K562 (cell line): Measurements from ENCODE around the gene TAS2R4. TPM values are rescaled to one million over a fixed set of nuclear protein-coding genes. Genes with fewer than 3 reads are reported as not detected.
A peak's percentile ranks its signal among the peaks of the same experiment; 100 is the strongest.

ENCODE experiments used
- BRCA1 ChIP-seq, 2 experiments: fragments of 450-650 bp in 1 of 2; sonication (generic) in 1 of 2; formaldehyde crosslinking in 1 of 2; IDR thresholded peaks; 2 replicates each; pipeline versions ENCODE4 v1.5.0 to v1.6.1; 2017 to 2020; ENCODE audit warnings: mild to moderate bottlenecking in 1 of 2, missing genetic modification reagents in 1 of 2
- CBX1 ChIP-seq: sonication (generic); IDR thresholded peaks from 2 replicates; pipeline ENCODE4 v1.6.1; 2016; ENCODE audit warnings: antibody characterized with exemption, low read depth, mild to moderate bottlenecking
- CBX3 ChIP-seq, 2 experiments: IDR thresholded peaks; 1 replicate in 1 of 2; 2 replicates in 1 of 2; pipeline ENCODE4 v1.6.1; 2012; ENCODE audit warnings: inconsistent platforms in 2 of 2, low read length in 2 of 2, borderline replicate concordance in 1 of 2, control low read depth in 1 of 2
- CC2D1A ChIP-seq: fragments of 450-650 bp; IDR thresholded peaks from 2 replicates; pipeline ENCODE4 v1.6.1; 2017; ENCODE audit warnings: mild to moderate bottlenecking
- RBBP5 ChIP-seq: fragments of 200-600 bp; sonication (generic); IDR thresholded peaks from 2 replicates; pipeline ENCODE4 v1.6.1; 2012; ENCODE audit warnings: borderline replicate concordance, mild to moderate bottlenecking, low read length, control low read depth, inconsistent platforms; ENCODE audit not compliant: insufficient read depth, poor library complexity, severe bottlenecking
- SIRT6 ChIP-seq: IDR thresholded peaks from one replicate; pipeline ENCODE4 v1.6.1; 2012; ENCODE audit warnings: low read depth, mild to moderate bottlenecking, control low read depth, inconsistent platforms, low read length, moderate library complexity
- ZBTB1 ChIP-seq: sonication (generic); formaldehyde crosslinking; IDR thresholded peaks from 2 replicates; pipeline ENCODE4 v1.8.1; 2023; ENCODE audit warnings: missing genetic modification reagents, low read depth, mild to moderate bottlenecking, borderline replicate concordance
- ZNF561 ChIP-seq: fragments of 450-650 bp; formaldehyde crosslinking; conservative IDR thresholded peaks from 2 replicates; pipeline ENCODE4 v1.4.0; 2020; ENCODE audit warnings: mild to moderate bottlenecking, moderate library complexity
- ZNF668 ChIP-seq: fragments of 250-450 bp; sonication (Bioruptor Pico); IDR thresholded peaks from 2 replicates; pipeline ENCODE4 v1.8.0; 2022; ENCODE audit warnings: mild to moderate bottlenecking, inconsistent platforms
- polyA plus RNA-seq, 8 experiments: library from polyadenylated mRNA; depleted of rRNA in 4 of 8; stranded (reverse) in 5 of 8; unstranded in 3 of 8; fragments of >200 nt; fragmentation: Nextera tagmentation in 2 of 8; fragmentation: Illumina TruSeq in 1 of 8; extraction: Ambion mirVana in 2 of 8; extraction: Trizol in 1 of 8; gene quantifications; 2 replicates each; pipeline versions ENCODE4 v1.2.1 to v1.2.3, GENCODE V29; 2011 to 2014; ENCODE audit warnings: inconsistent platforms in 1 of 8, missing spikeins in 1 of 8
- total RNA-seq, 7 experiments: library from RNA; depleted of rRNA in 6 of 7; stranded (reverse); fragments of >200 nt in 6 of 7; fragmentation: Illumina TruSeq in 2 of 7; extraction: Trizol in 2 of 7; gene quantifications; 2 replicates each; pipeline versions ENCODE4 v1.2.1 to v1.2.3, GENCODE V29; 2011 to 2021; ENCODE audit warnings: low replicate concordance in 1 of 7
- TF ChIP-seq, protein P1 (sequence below), 3 experiments: IDR thresholded peaks in 2 of 3; conservative IDR thresholded peaks in 1 of 3; 2 replicates each; pipeline ENCODE4 v1.5.1; 2011 to 2012; ENCODE audit warnings: low read length in 3 of 3, mild to moderate bottlenecking in 3 of 3, control low read depth in 2 of 3, improper control_type of control experiment in 1 of 3, inconsistent platforms in 1 of 3, low read depth in 1 of 3, mixed read lengths in 1 of 3, moderate library complexity in 1 of 3; ENCODE audit not compliant: insufficient read depth in 2 of 3
- TF ChIP-seq, protein P2 (sequence below): conservative IDR thresholded peaks from 2 replicates; pipeline ENCODE4 v1.6.1; 2011; ENCODE audit warnings: low read depth, mild to moderate bottlenecking, low read length; ENCODE audit not compliant: control insufficient read depth
- TF ChIP-seq, protein P3 (sequence below), 2 experiments: IDR thresholded peaks in 1 of 2; conservative IDR thresholded peaks in 1 of 2; 2 replicates each; pipeline ENCODE4 v1.6.1; 2016; ENCODE audit warnings: low read depth in 2 of 2, mild to moderate bottlenecking in 1 of 2, missing compliant biosample characterization in 1 of 2, missing genetic modification characterization in 1 of 2, moderate library complexity in 1 of 2
- TF ChIP-seq, protein P4 (sequence below): sonication (generic); formaldehyde crosslinking; IDR thresholded peaks from 2 replicates; pipeline ENCODE4 v1.8.1; 2023; ENCODE audit warnings: mild to moderate bottlenecking, missing genetic modification reagents
- TF ChIP-seq, protein P5 (sequence below): fragments of 450-650 bp; IDR thresholded peaks from 2 replicates; pipeline ENCODE4 v1.6.1; 2016; ENCODE audit warnings: mild to moderate bottlenecking

Gene TAS2R4
- total and polyA plus RNA-seq, 9 of the 15 experiments (the other 6 are each of a cell fraction or from before 2014, with no cell fraction given) = 0.04 to 2.1 (median 0.68) TPM

DNA sequence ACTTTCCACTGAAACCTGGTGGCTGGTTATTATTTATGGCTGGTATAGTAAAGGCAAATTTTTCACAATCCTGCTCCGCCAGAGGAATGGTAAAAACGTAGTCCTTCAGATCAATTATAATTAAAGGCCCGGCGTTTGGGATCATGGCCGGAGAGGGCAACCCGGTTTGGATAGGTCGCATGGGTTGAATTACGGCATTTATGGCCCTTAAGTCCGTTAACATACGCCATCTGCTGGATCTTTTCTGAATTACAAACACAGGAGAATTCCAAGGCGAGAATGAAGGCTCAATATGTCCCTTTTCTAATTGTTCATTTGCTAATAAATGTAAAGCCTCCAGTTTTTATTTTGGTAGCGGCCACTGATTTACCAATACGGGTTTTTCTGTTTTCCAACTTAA, 23.8 kb upstream of the TAS2R4 start (continued):
- TF ChIP-seq, protein P1, sequence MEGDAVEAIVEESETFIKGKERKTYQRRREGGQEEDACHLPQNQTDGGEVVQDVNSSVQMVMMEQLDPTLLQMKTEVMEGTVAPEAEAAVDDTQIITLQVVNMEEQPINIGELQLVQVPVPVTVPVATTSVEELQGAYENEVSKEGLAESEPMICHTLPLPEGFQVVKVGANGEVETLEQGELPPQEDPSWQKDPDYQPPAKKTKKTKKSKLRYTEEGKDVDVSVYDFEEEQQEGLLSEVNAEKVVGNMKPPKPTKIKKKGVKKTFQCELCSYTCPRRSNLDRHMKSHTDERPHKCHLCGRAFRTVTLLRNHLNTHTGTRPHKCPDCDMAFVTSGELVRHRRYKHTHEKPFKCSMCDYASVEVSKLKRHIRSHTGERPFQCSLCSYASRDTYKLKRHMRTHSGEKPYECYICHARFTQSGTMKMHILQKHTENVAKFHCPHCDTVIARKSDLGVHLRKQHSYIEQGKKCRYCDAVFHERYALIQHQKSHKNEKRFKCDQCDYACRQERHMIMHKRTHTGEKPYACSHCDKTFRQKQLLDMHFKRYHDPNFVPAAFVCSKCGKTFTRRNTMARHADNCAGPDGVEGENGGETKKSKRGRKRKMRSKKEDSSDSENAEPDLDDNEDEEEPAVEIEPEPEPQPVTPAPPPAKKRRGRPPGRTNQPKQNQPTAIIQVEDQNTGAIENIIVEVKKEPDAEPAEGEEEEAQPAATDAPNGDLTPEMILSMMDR (IDR thresholded peaks at IDR 0.05 in 2 of 3, conservative IDR thresholded peaks at IDR 0.05 in 1 of 3; ENCODE audit: insufficient read depth in 2 of 3, low read depth in 1 of 3, low read length in 3 of 3) = peak; percentile 23 to 50 (median 28); a peak in 5 of 6 replicates
- TF ChIP-seq CBX1 (0 out of 2 replicates have a peak, but pooled peaks have one; percentile 36), ZNF668 (CRISPR knock-in tag) (no peak), BRCA1 (IDR thresholded peaks at IDR 0.05) (no peak), BRCA1 (CRISPR knock-in tag; IDR thresholded peaks at IDR 0.05) (no peak), CBX3 (IDR thresholded peaks at IDR 0.05; ENCODE audit: borderline replicate concordance in 1 of 2, low read length in 2 of 2) (peak in 1 of 2 experiments; percentile 87; a peak in 2 of 3 replicates), ZNF561 (CRISPR knock-in tag) (no peak), RBBP5 (no peak), SIRT6 (no peak), CC2D1A (peak; percentile 50; the same call in 1 of the 2 replicates), ZBTB1 (CRISPR knock-in tag) (no peak)
- TF ChIP-seq, protein P2, sequence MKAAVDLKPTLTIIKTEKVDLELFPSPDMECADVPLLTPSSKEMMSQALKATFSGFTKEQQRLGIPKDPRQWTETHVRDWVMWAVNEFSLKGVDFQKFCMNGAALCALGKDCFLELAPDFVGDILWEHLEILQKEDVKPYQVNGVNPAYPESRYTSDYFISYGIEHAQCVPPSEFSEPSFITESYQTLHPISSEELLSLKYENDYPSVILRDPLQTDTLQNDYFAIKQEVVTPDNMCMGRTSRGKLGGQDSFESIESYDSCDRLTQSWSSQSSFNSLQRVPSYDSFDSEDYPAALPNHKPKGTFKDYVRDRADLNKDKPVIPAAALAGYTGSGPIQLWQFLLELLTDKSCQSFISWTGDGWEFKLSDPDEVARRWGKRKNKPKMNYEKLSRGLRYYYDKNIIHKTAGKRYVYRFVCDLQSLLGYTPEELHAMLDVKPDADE = no peak
- TF ChIP-seq, protein P3, sequence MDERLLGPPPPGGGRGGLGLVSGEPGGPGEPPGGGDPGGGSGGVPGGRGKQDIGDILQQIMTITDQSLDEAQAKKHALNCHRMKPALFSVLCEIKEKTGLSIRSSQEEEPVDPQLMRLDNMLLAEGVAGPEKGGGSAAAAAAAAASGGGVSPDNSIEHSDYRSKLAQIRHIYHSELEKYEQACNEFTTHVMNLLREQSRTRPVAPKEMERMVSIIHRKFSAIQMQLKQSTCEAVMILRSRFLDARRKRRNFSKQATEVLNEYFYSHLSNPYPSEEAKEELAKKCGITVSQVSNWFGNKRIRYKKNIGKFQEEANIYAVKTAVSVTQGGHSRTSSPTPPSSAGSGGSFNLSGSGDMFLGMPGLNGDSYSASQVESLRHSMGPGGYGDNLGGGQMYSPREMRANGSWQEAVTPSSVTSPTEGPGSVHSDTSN (CRISPR knock-in tag; IDR thresholded peaks at IDR 0.05; ENCODE audit: low read depth) = no peak
- TF ChIP-seq, protein P3 (tag; conservative IDR thresholded peaks at IDR 0.05; ENCODE audit: low read depth) = no peak
- TF ChIP-seq, protein P4, sequence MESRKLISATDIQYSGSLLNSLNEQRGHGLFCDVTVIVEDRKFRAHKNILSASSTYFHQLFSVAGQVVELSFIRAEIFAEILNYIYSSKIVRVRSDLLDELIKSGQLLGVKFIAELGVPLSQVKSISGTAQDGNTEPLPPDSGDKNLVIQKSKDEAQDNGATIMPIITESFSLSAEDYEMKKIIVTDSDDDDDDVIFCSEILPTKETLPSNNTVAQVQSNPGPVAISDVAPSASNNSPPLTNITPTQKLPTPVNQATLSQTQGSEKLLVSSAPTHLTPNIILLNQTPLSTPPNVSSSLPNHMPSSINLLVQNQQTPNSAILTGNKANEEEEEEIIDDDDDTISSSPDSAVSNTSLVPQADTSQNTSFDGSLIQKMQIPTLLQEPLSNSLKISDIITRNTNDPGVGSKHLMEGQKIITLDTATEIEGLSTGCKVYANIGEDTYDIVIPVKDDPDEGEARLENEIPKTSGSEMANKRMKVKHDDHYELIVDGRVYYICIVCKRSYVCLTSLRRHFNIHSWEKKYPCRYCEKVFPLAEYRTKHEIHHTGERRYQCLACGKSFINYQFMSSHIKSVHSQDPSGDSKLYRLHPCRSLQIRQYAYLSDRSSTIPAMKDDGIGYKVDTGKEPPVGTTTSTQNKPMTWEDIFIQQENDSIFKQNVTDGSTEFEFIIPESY (CRISPR knock-in tag) = peak; percentile 99
- TF ChIP-seq, protein P5, sequence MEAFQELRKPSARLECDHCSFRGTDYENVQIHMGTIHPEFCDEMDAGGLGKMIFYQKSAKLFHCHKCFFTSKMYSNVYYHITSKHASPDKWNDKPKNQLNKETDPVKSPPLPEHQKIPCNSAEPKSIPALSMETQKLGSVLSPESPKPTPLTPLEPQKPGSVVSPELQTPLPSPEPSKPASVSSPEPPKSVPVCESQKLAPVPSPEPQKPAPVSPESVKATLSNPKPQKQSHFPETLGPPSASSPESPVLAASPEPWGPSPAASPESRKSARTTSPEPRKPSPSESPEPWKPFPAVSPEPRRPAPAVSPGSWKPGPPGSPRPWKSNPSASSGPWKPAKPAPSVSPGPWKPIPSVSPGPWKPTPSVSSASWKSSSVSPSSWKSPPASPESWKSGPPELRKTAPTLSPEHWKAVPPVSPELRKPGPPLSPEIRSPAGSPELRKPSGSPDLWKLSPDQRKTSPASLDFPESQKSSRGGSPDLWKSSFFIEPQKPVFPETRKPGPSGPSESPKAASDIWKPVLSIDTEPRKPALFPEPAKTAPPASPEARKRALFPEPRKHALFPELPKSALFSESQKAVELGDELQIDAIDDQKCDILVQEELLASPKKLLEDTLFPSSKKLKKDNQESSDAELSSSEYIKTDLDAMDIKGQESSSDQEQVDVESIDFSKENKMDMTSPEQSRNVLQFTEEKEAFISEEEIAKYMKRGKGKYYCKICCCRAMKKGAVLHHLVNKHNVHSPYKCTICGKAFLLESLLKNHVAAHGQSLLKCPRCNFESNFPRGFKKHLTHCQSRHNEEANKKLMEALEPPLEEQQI = peak; percentile 94
